ENCODE results near the gene KCP. TPM values are rescaled to one million over a fixed set of nuclear protein-coding genes. Genes with fewer than 3 reads are reported as not detected.

Gene KCP
- total RNA-seq, 1 experiment from 2014 or later: 9.9 TPM

- H4K20me1 ChIP-seq (ENCODE audit: insufficient read depth): no peaks in the 10 kb centered on the region
- H3K9me3 ChIP-seq (ENCODE audit: insufficient read depth, low read depth): no peaks in the 10 kb centered on the region
- no peak for DNase-seq
- no peaks in the 10 kb centered on the region for H3K79me2 ChIP-seq (ENCODE audit: low read depth)
- ChIA-PET POLR2A (ENCODE audit: unreplicated experiment) (interaction anchor here (0.5 to 0.7 kb wide), 2 partner anchors 74 to 84 kb away, joined by 3 to 8 read pairs; no protein-coding TSS in a partner anchor), CTCF (interaction anchor here (1.0 kb wide), 1 partner anchor 245 kb away, joined by 3 read pairs; no protein-coding TSS in a partner anchor)
- no peaks in the 10 kb centered on the region for H3K9me2 ChIP-seq (ENCODE audit: insufficient read depth)
- H3K4me1 ChIP-seq (replicated peaks; ENCODE audit: insufficient read depth): peaks cover 5% of the 10 kb centered on the region
- no peak overlapping the region for H3K4me3 ChIP-seq
- H3K27ac ChIP-seq: no peak overlapping the region
- TF ChIP-seq EZH2 (IDR thresholded peaks at IDR 0.05; ENCODE audit: low read depth): no peak
- no peak for TF ChIP-seq CTCF (conservative IDR thresholded peaks at IDR 0.05)
- intact Hi-C loops (cut with micrococcal nuclease; ENCODE audit: unreplicated experiment): no loop called here
- peaks cover 29% of the 10 kb centered on the region for H3K27me3 ChIP-seq (ENCODE audit: insufficient read depth, low read depth)
- no peak overlapping the region for H3K4me2 ChIP-seq
- H2AFZ ChIP-seq: no peak overlapping the region
- H3K36me3 ChIP-seq (ENCODE audit: low read depth): no peaks in the 10 kb centered on the region
- no peaks in the 10 kb centered on the region for H3F3A ChIP-seq (ENCODE audit: insufficient read depth, low read depth)
- BruUV-seq (replicated peaks): no TSS peak
Observed at GRCh38 chr7:128918016-128918665, 7.6 kb upstream of the KCP start.

GRCh38 chr7:128917122-128917521 lies 6.6 kb upstream of the KCP start:
- Histone ChIP-seq H4K20me1 (ENCODE audit: insufficient read depth) (no peaks in the 10 kb centered on the region), H3K27me3 (ENCODE audit: insufficient read depth, low read depth) (peaks cover 29% of the 10 kb centered on the region), H3F3A (ENCODE audit: insufficient read depth, low read depth) (no peaks in the 10 kb centered on the region), H3K4me2 (no peak overlapping the region), H3K9me3 (ENCODE audit: insufficient read depth, low read depth) (no peaks in the 10 kb centered on the region), H3K36me3 (ENCODE audit: low read depth) (no peaks in the 10 kb centered on the region), H3K4me3 (no peak overlapping the region), H3K9me2 (ENCODE audit: insufficient read depth) (no peaks in the 10 kb centered on the region), H2AFZ (no peak overlapping the region), H3K4me1 (replicated peaks; ENCODE audit: insufficient read depth) (peaks cover 5% of the 10 kb centered on the region), H3K79me2 (ENCODE audit: low read depth) (no peaks in the 10 kb centered on the region), H3K27ac (no peak overlapping the region)
- intact Hi-C loops (cut with micrococcal nuclease; ENCODE audit: unreplicated experiment): no loop called here
- no peak for TF ChIP-seq EZH2 (IDR thresholded peaks at IDR 0.05; ENCODE audit: low read depth)
- no peak for TF ChIP-seq CTCF (conservative IDR thresholded peaks at IDR 0.05)
- CTCF ChIA-PET: no interaction called here
- POLR2A ChIA-PET (ENCODE audit: unreplicated experiment): no interaction called here
- no peak for DNase-seq
- no TSS peak for BruUV-seq (replicated peaks)

- intact Hi-C loops (cut with micrococcal nuclease; ENCODE audit: unreplicated experiment): no loop called here
- no peaks in the 10 kb centered on the region for H3K9me3 ChIP-seq (ENCODE audit: insufficient read depth, low read depth)
- BruUV-seq (replicated peaks): no TSS peak
- POLR2A ChIA-PET (ENCODE audit: unreplicated experiment): no interaction called here
- CTCF ChIA-PET: no interaction called here
- no peak overlapping the region for H3K27ac ChIP-seq
- no peak overlapping the region for H2AFZ ChIP-seq
- no peaks in the 10 kb centered on the region for H3K36me3 ChIP-seq (ENCODE audit: low read depth)
- H3K79me2 ChIP-seq (ENCODE audit: low read depth): no peaks in the 10 kb centered on the region
- H3K4me2 ChIP-seq: no peak overlapping the region
- TF ChIP-seq CTCF (conservative IDR thresholded peaks at IDR 0.05) (no peak), EZH2 (IDR thresholded peaks at IDR 0.05; ENCODE audit: low read depth) (no peak)
- no peak for DNase-seq
- H3K4me1 ChIP-seq (replicated peaks; ENCODE audit: insufficient read depth): peaks cover 5% of the 10 kb centered on the region
- no peaks in the 10 kb centered on the region for H3K9me2 ChIP-seq (ENCODE audit: insufficient read depth)
- H4K20me1 ChIP-seq (ENCODE audit: insufficient read depth): no peaks in the 10 kb centered on the region
- peaks cover 29% of the 10 kb centered on the region for H3K27me3 ChIP-seq (ENCODE audit: insufficient read depth, low read depth)
- no peak overlapping the region for H3K4me3 ChIP-seq
- no peaks in the 10 kb centered on the region for H3F3A ChIP-seq (ENCODE audit: insufficient read depth, low read depth)
Observed at GRCh38 chr7:128916643-128916915, 6.1 kb upstream of the KCP start.

Measured in PC-9 (cell line).